IPS-15b (cell line): ENCODE data around the gene KCNJ15.

Source experiments
- H3K27me3 ChIP-seq: one replicate; pipeline ENCODE4 v1.6.1; 2013; ENCODE audit warnings: low read length; ENCODE audit not compliant: control insufficient read depth, insufficient read depth
- H3K36me3 ChIP-seq: one replicate; pipeline ENCODE4 v1.6.1; 2013; ENCODE audit warnings: low read length; ENCODE audit not compliant: control insufficient read depth, insufficient read depth
- H3K4me1 ChIP-seq: one replicate; pipeline ENCODE4 v1.6.1; 2013; ENCODE audit warnings: mild to moderate bottlenecking, low read length; ENCODE audit not compliant: control insufficient read depth, insufficient read depth
- H3K4me3 ChIP-seq: one replicate; pipeline ENCODE4 v1.5.1; 2013; ENCODE audit warnings: low read depth, low read length
- H3K9ac ChIP-seq: one replicate; pipeline ENCODE4 v1.6.1; 2013; ENCODE audit warnings: low read depth, mild to moderate bottlenecking, low read length
- H3K9me3 ChIP-seq: one replicate; pipeline ENCODE4 v1.6.1; 2013; ENCODE audit warnings: mild to moderate bottlenecking, low read length; ENCODE audit not compliant: control insufficient read depth, insufficient read depth

Gene KCNJ15

GRCh38 chr21:38340131-38340530 lies 83.3 kb downstream of the KCNJ15 start:
- Histone ChIP-seq H3K4me1 (no peaks in the 10 kb centered on the region), H3K4me3 (no peak overlapping the region), H3K36me3 (no peaks in the 10 kb centered on the region), H3K27me3 (no peaks in the 10 kb centered on the region), H3K9ac (no peak overlapping the region), H3K9me3 (no peaks in the 10 kb centered on the region)

GRCh38 chr21:38341546-38342012 lies 84.8 kb downstream of the KCNJ15 start:
- Histone ChIP-seq H3K4me1 (no peaks in the 10 kb centered on the region), H3K9ac (no peak overlapping the region), H3K27me3 (no peaks in the 10 kb centered on the region), H3K36me3 (no peaks in the 10 kb centered on the region), H3K4me3 (no peak overlapping the region), H3K9me3 (no peaks in the 10 kb centered on the region)

GRCh38 chr21:38342739-38343138 lies 85.9 kb downstream of the KCNJ15 start:
- no peaks in the 10 kb centered on the region for H3K36me3 ChIP-seq
- H3K27me3 ChIP-seq: no peaks in the 10 kb centered on the region
- H3K9me3 ChIP-seq: no peaks in the 10 kb centered on the region

DNA sequence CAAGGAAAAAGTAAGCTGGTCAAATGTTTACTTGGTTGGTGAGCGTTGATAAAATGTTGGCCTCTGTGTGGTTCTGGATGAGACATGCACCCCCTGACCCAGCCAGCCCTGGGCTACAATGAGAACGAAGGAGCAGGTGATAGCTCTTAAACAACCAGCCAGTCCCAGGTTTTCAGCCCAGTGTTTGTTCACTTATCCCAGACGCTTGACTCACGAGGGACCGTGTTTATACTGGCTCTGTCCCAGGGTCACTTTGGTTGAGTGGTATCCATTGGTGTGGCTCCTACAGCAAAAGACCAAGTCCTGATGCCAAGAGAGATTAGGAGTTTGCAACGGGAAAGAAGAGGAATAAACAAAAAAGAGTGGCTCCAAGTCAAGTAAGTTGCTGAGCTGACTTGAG lies 86.9 kb downstream of the KCNJ15 start:
- Histone ChIP-seq H3K9me3 (no peaks in the 10 kb centered on the region), H3K36me3 (no peaks in the 10 kb centered on the region), H3K9ac (no peak overlapping the region), H3K27me3 (no peaks in the 10 kb centered on the region), H3K4me1 (no peaks in the 10 kb centered on the region), H3K4me3 (no peak overlapping the region)

More at GRCh38 chr21:38342739-38343138, 85.9 kb downstream of the KCNJ15 start:
- Histone ChIP-seq H3K9ac (no peak overlapping the region), H3K4me1 (no peaks in the 10 kb centered on the region), H3K4me3 (no peak overlapping the region)

- Histone ChIP-seq H3K27me3 (peaks cover under 1% of the 10 kb centered on the region), H3K9me3 (no peaks in the 10 kb centered on the region), H3K4me1 (no peaks in the 10 kb centered on the region), H3K36me3 (no peaks in the 10 kb centered on the region), H3K9ac (no peak overlapping the region), H3K4me3 (no peak overlapping the region)
Observed at GRCh38 chr21:38346286-38346685, 89.5 kb downstream of the KCNJ15 start.

- Histone ChIP-seq H3K9ac (no peak overlapping the region), H3K4me1 (peaks cover 8% of the 10 kb centered on the region), H3K9me3 (no peaks in the 10 kb centered on the region)
Observed at GRCh38 chr21:38349111-38349746, 92.4 kb downstream of the KCNJ15 start.

GRCh38 chr21:38349977-38350376 lies 93.2 kb downstream of the KCNJ15 start:
- no peak overlapping the region for H3K9ac ChIP-seq
- peaks cover 7% of the 10 kb centered on the region for H3K27me3 ChIP-seq
- H3K36me3 ChIP-seq: no peaks in the 10 kb centered on the region
- H3K4me1 ChIP-seq: peaks cover 8% of the 10 kb centered on the region
- no peak overlapping the region for H3K4me3 ChIP-seq
- H3K9me3 ChIP-seq: no peaks in the 10 kb centered on the region

More at GRCh38 chr21:38349111-38349746, 92.4 kb downstream of the KCNJ15 start:
- peaks cover 7% of the 10 kb centered on the region for H3K27me3 ChIP-seq
- no peak overlapping the region for H3K4me3 ChIP-seq
- no peaks in the 10 kb centered on the region for H3K36me3 ChIP-seq

- H3K4me1 ChIP-seq: peaks cover 8% of the 10 kb centered on the region
- no peak overlapping the region for H3K4me3 ChIP-seq
- peaks cover 13% of the 10 kb centered on the region for H3K27me3 ChIP-seq
- H3K36me3 ChIP-seq: no peaks in the 10 kb centered on the region
- no peaks in the 10 kb centered on the region for H3K9me3 ChIP-seq
- H3K9ac ChIP-seq: no peak overlapping the region
Observed at GRCh38 chr21:38350684-38351083, 93.9 kb downstream of the KCNJ15 start.

DNA sequence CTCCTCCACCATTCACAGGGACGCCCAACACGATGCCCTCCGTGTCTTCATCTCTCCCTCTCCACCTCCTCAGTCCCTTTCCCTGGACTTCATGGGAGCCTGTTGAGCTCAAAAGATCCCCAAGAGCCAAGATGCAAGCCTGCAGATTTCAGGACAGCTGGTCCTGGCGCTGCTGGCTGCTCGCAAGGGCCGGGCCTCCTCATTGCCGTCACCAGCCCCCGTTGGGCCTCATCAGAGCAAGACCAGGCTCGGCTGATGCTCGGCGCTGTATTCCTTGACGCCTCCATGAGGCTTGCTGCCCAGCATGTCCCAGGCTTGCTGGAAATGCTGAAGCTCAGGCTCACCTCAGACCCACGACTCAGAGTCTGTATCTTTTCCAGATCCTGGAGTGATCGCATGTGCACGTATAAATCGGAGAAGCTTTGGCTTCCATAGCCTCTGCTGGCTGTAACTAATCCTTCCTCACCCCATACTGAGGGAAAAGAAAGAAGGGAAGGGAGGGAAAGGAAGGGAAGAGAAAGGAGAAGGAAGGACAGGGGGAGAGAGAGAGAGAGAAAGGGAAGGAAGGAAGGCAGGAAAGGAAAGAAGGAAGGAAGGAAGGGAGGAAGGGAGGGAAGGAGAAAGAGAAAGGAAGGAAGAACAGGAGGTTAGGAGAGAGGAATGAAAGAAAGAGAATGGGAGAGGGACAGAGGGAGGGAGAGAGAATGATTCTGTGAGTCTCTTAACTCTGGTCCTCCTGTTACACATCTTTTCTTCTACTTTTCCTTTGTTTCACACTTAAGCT lies 94.6 kb downstream of the KCNJ15 start:
- peaks cover 9% of the 10 kb centered on the region for H3K4me1 ChIP-seq
- no peaks in the 10 kb centered on the region for H3K36me3 ChIP-seq
- H3K4me3 ChIP-seq: no peak overlapping the region
- no peaks in the 10 kb centered on the region for H3K9me3 ChIP-seq
- H3K9ac ChIP-seq: no peak overlapping the region
- peaks cover 13% of the 10 kb centered on the region for H3K27me3 ChIP-seq

- Histone ChIP-seq H3K4me1 (peaks cover 10% of the 10 kb centered on the region), H3K9ac (no peak overlapping the region), H3K27me3 (peaks cover 13% of the 10 kb centered on the region), H3K4me3 (no peak overlapping the region), H3K9me3 (no peaks in the 10 kb centered on the region), H3K36me3 (no peaks in the 10 kb centered on the region)
Observed at GRCh38 chr21:38351961-38352521, 95.2 kb downstream of the KCNJ15 start.

DNA sequence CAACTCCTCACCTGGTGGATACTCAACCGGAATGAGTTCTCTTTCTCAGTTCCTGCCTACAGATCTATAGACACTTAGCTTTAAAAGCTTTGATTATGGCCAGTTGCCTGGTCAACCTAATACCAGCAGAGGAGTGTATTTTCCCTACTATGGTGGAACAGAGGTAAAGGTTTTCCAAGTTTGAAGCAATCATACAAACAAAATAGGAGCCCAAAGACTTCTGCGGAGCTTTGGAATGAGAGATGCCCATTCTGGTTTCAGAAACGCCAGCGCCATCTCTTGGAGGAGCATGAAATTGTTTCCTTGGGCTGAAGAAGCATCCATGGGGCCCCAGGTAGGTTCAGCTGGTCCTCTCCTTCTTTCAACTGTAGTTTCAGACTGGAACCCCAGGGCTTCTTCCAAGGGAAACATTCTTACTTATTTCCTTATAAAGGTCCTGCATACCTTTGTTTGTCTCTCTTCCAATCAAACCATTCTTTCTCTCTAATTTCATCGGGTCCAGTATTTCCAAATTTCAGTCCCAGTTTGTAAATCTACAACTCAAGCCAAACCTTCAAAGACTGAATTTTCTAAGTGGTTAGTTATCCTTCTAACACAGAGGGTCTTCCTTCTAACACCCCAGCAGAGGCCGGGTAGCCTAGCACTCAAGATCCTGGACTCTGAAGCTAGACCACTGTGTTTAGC lies 95.9 kb downstream of the KCNJ15 start:
- peaks cover 13% of the 10 kb centered on the region for H3K27me3 ChIP-seq
- no peak overlapping the region for H3K9ac ChIP-seq
- H3K4me1 ChIP-seq: peaks cover 10% of the 10 kb centered on the region
- no peaks in the 10 kb centered on the region for H3K9me3 ChIP-seq
- no peaks in the 10 kb centered on the region for H3K36me3 ChIP-seq
- no peak overlapping the region for H3K4me3 ChIP-seq
